G401 (cell line): ENCODE results near the gene ADORA2B. TPM values are rescaled to one million over a fixed set of nuclear protein-coding genes. Genes with fewer than 3 reads are reported as not detected.
A peak's percentile ranks its signal among the peaks of the same experiment; 100 is the strongest.
"Not testable (repeated sequence)": the region's sequence is repeated elsewhere in the genome, so short reads cannot be mapped to it uniquely, and the experiment has no call there.

Experiments
- DNase-seq: peaks from one replicate; pipeline ENCODE4 v3.0.0-alpha.2; 2015; ENCODE audit warnings: low spot score
- in situ Hi-C: cut with HindIII; loops from 2 replicates; pipeline ENCODE4 v1.10.0; 2016; ENCODE audit warnings: low sequenced_read_pairs, mixed read lengths
- total RNA-seq: library from RNA; depleted of rRNA; stranded (reverse); fragments of >200 nt; shearing (Covaris generic); gene quantifications from 2 replicates; pipeline ENCODE4 v1.2.3, GENCODE V29; 2014

Gene ADORA2B
- total RNA-seq, 1 experiment from 2014 or later, result 23.7 TPM

DNA sequence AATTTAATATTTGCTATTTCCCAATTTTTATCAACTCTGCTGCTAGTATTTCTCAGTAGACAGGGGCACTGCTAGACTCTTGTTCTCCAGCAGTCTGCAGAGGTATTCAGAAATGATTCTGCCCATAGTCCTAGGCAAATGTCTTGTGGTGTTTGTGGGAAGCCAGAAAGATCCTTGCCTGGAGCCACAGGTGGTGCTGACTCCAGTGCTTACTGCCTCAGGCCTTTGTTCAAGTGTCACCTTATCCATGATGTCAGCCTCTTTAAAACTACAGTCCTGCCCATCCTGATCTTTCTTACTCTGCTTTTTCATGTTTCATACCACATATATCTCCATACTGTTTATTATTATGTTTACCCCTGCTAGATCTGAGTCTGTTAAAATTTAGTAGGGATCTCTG, 28.1 kb downstream of the ADORA2B start:
- in situ Hi-C loops, result no loop called here

DNA sequence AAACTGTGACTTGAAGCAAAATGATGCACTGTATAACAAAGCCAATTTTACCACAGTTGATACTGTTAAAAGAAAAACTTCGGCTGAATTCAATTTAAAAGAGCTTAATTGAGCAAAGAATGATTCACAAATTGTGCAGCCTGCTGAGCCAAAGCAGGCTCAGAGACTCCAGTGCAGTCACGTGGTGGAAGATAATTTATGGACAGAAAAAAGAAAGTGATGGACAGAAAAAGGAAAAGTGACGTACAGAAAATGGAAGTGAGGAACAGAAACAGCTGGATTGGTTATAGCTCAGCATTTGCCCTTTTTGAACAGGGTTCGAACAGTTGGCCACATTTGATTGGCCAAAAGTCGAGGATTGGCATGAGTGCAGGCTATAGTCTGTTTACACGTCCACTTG, 28.9 kb downstream of the ADORA2B start:
- in situ Hi-C loops, result no loop called here

More for the DNA sequence above, 28.1 kb downstream of the ADORA2B start:
- no peak for DNase-seq

DNA sequence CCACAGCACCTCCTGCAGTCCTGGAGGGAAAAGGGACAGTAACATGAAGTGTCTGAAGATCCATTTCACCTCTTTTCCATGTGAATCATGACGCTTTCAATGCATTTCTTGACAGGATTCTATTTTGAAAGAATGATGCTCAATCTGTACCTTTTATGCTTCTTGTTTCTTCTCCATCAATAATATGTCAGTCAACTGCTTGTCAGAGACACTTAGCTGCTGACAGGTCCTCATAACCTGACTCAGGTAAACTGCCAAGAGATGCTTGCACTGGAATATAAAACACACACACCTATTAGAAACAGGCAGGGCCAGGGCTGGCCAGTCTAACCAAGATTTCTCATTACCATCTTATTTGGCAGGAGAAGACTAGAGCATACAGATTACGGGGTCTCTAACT, 33.0 kb downstream of the ADORA2B start:
- in situ Hi-C loops, result no loop called here
- DNase-seq, result no peak

More for the DNA sequence above, 28.9 kb downstream of the ADORA2B start:
- DNase-seq, result no peak

DNA sequence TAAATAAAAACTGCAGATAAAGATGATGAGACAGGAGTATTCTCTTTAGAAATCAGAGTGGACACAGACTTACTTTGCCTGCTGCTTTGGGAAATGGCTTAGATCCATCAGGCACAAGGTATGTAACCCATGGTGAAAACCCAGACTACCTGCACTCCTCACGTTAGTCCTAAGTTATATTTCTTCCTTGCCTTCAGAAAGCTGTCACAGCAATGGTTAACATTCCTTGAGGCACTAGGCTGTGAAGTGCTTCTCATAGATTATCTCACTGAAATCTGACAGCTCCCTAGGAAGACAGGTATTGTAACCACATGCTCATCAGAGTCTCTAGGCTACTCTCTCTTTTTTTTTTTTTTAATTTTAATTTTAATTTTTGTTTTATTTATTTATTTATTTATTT, 33.7 kb downstream of the ADORA2B start:
- in situ Hi-C loops, result no loop called here

DNA sequence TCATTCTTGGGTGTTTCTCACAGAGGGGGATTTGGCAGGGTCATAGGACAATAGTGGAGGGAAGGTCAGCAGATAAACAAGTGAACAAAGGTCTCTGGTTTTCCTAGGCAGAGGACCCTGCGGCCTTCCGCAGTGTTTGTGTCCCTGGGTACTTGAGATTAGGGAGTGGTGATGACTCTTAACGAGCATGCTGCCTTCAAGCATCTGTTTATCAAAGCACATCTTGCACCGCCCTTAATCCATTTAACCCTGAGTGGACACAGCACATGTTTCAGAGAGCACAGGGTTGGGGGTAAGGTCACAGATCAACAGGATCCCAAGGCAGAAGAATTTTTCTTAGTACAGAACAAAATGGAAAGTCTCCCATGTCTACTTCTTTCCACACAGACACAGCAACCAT, 34.1 kb downstream of the ADORA2B start:
- not testable (repeated sequence) for DNase-seq

More for the DNA sequence above, 33.7 kb downstream of the ADORA2B start:
- DNase-seq, result no peak

DNA sequence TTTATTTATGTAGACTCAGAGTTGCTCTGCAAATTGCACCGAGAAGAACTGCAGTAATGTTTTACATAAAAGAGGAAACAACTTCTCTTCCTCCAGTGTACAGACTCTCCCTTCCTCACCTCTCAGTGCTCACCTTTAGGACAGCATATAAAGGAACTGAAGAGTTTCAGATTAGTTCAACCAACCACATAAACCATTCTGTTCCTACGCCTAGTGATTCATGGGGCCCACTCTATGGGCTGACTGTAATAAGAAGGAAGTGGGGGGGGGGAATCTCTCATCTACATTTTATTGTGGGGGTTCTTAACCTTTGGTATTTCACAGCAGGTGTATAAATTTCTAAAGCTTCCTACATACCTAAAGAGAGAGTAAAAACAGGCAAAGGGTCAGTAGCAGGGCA, 36.3 kb downstream of the ADORA2B start:
- no peak for DNase-seq
- in situ Hi-C loops, result no loop called here

More for the DNA sequence above, 34.1 kb downstream of the ADORA2B start:
- in situ Hi-C loops, result not testable (repeated sequence)

DNA sequence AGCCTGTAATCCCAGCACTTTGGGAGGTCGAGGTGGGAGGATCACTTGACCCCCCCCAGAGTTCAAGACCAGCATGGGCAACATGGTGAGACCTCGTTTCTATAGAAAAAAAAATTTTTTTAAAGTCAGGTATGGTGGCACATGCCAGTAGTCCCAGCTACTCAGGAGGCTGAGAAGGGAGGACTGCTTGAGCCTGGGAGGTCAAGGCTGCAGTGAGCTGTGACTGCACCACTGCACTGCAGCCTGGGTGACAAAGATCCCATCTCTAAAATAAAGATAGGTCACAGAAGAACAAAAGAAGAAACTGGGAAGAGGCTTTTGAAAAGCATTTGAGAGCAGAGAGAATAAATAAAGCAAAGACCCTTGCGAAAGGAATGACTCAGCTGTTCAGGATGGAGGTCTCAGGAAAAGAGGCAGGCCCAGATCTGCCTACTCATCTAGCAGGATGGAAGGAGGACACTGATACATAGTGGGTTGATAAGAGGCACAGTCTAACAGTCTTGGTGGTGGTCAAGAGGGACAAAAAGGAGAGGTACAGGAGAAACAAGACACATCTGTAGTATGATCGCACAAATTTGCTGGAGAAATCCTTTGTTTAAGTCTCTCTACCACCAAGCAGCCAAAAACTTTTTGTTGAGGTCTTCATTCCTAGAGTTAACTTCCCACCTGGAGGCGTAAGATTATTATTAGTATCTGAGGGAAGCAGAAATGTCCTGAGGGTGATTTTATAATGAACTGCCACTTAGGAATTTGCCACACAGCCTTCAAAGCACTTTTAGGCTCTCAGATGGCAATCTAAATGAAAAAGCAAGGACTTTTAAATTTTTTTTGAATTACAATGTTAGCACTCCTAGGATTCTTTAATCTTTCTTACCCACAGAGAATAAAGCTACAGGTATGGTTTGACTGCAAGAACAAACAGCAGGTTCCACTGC, 37.0 kb downstream of the ADORA2B start:
- in situ Hi-C loops, result no loop called here
- DNase-seq, result no peak

DNA sequence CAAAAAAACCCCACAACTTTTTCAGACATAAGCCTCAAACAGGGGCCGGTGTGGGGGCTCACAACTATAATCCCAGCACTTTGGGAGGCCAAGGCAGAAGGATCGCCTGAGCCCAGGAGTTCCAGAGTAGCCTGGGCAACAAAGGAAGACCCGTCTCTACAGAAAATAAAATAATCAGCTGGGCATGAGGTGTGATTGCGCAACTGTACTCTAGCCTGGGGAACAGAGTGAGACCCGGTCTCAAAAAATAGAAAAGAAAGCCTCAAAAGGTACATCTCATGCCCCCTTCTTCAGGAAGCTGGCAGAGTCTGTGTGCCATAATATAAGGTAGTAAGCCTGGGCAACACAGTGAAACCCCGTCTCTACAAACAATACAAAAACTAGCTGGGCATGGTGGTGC, 51.4 kb downstream of the ADORA2B start:
- no peak for DNase-seq
- in situ Hi-C loops, result no loop called here

DNA sequence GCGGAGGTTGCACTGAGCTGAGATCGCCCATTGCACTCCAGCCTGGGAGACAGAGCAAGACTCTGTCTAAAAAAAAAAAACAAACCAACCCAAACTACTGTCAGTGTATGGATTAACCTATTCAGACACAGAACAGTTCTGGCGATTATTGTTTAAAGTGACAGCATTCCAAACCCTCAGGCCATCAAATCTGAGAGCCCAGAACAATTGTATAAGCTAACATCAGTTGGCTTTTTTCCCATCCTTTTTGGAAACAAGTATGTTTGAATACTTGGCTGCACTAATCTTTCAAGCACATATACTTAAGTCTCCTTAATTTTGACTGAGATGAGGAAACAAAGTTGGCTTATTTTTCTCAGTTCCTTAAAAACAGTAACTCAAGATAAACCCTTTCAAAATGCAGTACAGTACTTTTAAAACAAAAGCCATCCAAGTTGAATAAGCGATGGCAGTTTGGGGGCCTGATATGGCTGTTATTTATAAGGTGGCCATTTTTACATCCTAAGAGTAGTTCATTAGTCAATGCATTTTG, 53.2 kb downstream of the ADORA2B start:
- DNase-seq, result no peak
- in situ Hi-C loops, result no loop called here

DNA sequence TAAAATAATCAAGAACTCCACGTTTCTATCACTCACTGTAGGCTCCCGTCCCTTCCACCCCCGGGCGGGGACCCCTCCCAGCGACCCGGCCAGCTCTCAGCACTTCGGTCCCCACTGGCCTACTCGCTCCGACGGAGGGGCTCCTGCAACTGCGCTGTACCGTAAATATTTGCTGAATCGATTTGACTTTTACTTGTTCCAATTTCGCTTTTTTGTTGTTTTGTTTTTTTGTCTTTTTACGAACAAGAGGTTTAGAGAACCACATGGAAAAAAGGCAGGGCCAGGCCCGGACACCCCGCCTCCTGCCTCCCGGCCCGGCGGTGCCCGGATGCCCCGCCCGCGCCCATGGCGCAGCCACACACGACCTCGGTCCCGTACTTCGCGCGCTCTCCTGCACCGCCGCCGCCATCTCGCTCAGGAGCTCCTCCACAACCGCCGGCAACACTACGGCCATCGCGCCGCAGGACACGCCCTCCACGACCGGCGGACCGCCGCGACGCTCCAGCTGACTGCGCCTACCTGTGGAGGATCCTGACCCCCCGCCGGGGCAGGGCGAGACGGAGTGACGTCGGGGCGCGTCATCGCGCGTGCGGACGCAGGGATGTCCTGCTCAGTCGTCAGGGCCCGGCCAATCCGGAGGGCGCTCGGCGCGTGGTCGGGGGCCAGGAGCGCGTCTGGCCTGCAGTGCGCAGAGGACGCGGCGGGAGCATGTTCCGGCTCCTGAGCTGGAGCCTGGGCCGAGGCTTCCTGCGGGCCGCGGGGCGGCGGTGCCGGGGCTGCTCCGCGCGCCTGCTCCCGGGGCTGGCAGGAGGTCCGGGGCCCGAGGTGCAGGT, 54.4 kb downstream of the ADORA2B start, which contains the start of the genes TTC19 and ZSWIM7:
TSS of gene TTC19 (plus strand) at position 684 of the 833 bp plus-strand sequence. CDS start at position 709, 25 bp downstream.
TSS of gene ZSWIM7 (minus strand) at position 564 of the 833 bp plus-strand sequence. CDS start at position 454, 110 bp downstream.
- in situ Hi-C loops, result no loop called here
- peak; percentile 96 for DNase-seq

DNA sequence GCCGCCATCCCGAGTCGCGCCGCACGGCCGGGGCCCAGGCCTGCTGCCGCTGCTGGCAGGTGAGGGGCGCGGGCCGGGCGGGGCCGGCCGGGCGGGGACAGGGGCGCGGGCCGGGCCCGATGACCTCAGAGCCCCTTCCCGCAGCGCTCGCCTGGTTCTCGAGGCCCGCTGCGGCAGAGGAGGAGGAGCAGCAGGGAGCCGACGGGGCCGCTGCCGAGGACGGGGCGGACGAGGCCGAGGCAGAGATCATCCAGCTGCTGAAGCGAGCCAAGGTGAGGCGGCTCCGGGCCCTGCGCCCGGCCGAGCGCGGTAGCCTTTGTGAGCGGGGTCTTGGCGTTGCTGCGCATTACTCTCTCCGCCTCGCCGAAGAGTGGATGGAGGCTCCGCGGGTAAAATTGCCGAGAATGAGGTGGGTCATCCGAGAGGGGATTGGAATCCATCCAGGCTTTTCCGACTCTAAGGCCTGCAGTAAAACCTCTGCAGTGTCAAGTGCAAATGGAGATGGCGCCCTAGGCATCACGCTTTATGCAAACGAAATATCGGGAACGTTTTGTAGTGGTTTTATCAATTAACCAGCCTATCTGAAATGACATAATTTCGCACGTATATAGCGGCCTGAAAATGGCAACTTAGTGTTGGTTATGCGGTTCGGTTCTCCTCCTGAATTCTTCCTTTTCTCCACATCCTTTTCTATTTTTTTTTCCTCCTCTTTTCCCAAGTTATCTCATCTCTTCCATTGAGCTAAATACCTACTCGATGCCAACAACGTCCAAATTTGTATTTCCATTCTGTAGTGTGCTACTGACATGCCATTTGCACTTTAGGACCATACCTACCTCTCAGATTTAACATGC, 55.3 kb downstream of the ADORA2B start:
- DNase-seq, result peak; percentile 28
- in situ Hi-C loops, result no loop called here

DNA sequence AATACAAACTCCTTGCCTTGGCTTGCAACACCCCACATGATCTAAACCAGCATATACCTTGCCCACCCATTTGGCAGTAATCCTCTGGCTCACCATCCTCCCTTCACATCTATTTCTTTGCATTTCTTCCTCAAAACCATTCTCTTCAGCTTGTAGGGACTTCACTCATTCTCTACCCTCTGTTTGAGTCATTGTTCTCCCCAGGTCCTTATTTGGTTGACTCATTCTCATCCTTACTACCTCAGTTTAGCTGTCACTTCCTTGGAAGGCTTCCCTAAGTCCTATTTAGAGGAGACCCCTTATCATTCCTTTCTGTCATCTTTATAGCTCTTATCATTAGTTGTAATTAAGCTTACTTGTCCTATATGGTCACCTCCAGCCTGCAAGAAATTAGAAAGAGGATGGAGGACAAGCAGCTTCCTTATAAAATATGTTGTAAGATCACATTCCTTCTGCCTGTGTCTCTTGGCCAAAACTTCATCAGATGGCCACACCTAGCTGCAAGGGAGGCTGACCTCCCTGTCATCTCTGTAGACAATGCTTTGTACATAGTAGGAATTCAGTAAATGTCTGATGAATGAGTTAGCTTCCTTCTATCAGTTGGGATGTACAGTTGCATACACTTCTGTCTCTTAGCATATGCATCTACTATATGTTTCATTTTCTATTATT, 56.4 kb downstream of the ADORA2B start:
- in situ Hi-C loops, result no loop called here
- DNase-seq, result no peak

DNA sequence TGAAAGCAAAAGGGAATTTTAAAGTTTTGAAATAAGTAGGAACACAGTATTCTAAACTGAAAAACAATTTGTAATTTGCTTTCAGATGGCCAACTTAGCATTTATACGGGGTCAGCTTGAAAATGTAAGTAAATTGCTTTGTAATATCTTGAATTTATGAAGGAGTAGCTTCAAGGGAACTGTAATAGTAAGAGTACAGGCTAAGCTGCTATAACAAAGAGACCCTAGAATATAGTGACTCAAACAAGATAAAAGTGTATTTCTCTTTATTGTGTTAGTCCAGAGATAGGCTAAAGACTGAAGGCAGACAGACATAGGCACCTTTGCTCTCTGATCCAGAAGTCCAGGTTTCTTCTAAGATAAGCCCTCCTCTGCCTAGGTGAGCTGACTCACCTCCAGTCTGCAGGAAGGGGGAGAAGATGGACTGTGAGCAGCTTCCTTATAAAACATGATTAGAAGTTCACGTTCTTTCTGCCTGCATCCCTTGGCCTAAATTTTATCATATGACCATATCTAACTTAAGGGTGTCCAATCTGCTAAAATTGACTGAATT, 57.9 kb downstream of the ADORA2B start:
- in situ Hi-C loops, result no loop called here

DNA sequence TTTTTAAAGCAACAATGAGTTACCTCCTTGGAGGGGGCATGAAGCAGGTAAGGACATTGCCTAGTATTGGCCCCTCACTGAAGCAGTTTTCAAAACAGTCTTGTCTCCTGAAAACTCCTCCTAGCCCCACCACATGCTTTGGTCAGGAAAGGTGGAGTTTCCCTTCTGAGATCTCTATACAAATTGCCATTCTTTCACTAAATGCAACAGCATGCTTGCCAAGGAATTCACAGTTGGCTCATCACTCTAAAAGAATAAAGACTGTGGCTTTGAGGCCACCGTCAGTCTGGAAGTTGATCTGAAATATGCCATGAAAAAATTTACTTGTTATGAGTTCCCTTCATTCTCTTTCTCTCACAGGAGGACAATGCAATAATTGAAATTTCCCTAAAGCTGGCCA, 58.9 kb downstream of the ADORA2B start:
- in situ Hi-C loops, result no loop called here
- no peak for DNase-seq

More for the DNA sequence above, 57.9 kb downstream of the ADORA2B start:
- no peak for DNase-seq

DNA sequence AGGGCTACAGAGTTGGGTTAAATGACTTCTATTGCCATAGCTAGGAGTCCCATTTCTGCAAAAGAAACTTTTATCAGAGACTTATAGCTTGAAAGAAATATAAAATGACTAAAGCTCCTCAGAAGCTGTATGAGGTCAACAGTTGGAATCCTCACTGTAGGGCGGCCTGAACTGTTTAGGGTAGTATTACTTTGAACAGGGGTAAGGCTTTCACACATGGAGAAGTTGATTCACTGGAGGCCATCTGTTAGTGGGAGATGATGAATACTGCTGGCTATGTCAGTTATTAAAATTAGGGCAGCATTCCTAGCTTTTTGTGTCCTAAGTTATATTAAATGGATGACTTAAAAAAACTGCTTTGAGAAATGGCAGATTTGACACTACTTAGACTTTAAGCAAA, 60.7 kb downstream of the ADORA2B start:
- in situ Hi-C loops, result no loop called here
- DNase-seq, result no peak

DNA sequence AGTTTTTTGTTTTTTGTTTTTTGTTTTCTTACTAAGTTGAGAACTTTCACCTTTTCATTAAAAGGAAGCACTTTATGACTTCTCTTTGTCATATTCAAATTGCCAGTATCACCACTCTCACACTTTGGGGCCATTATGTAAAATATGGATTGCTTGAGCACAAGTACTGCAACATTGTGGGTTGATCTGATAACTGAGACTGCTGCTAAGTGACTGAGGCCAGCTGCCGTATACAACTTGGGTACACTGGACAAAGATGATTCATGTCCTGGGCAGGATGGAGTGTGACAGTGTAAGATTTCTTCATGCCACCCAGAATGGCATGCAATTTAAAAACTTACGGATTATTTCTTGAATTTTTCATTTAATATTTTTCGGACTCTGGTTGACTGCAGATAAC, 62.5 kb downstream of the ADORA2B start:
- in situ Hi-C loops, result no loop called here
- no peak for DNase-seq

DNA sequence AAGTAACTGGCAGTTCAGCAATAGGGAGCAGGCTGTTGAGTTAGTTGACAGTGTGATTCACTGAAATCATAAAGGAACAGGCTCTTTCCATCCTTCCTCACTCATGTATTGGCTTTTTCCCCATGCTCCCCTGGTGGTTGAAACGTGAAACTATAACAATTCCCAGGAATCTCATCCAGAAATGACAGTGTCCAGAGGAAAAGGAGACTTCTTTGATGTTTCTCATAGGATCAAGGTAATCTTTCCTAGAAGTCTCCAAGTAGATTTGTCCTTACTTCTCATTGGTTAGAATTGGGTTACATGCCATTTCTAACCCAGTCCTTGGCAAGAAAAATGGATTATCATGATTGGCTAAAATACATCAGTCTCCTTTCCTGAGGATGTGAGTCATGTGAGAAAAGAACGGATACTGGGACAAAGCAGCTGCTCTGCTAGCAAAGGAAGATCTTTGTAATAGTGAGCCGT, 69.0 kb downstream of the ADORA2B start:
- in situ Hi-C loops, result no loop called here
- DNase-seq, result peak; percentile 40

DNA sequence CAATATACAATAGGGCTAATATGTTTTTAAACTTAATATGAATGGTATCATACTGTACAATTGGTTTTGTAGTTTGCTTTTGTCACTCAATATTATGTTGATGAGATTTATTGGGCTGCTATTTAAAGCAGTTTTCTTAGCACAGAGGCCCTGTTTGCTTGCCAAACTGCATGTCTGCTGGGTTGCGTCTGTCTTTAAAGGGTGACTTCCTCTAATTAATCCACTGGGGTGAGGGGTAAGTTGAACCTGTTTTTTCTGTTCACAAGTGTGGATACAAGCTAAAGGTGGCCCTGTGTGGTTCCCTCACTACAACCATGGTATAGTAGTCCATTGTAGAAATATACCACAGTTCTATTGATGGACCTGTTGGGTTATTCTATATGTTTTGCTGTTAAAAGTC, 74.4 kb downstream of the ADORA2B start:
- no peak for DNase-seq
- in situ Hi-C loops, result no loop called here
